GM19397 (cell line): ENCODE data around the gene KNCN.

Experiments used
- ATAC-seq: cut with Tn5 transposase; IDR thresholded peaks from one replicate; pipeline ENCODE4 v1.9.1; 2021; ENCODE audit warnings: mild to moderate bottlenecking, moderate library complexity; ENCODE audit not compliant: unreplicated experiment

Gene KNCN

DNA sequence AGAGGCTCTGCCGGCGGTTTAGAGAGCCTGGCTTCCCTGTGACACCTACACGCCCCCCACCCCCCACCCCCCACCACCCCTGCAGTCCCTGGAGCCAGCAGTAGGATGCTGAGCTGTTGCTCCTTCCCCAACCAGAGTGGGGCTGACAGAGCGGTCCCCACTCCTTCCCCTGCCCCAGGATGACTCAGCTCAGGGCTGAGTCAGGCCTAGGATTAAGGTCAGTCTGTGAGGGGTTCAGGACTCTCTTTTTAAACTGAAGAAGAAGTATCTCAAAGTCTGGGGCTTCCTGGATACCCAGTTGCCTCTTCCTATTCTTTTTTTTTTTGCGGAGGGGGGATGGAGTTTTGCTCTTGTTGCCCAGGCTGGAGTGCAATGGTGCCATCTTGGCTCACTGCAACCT, 42.7 kb downstream of the KNCN start:
- ATAC-seq, result no peak

DNA sequence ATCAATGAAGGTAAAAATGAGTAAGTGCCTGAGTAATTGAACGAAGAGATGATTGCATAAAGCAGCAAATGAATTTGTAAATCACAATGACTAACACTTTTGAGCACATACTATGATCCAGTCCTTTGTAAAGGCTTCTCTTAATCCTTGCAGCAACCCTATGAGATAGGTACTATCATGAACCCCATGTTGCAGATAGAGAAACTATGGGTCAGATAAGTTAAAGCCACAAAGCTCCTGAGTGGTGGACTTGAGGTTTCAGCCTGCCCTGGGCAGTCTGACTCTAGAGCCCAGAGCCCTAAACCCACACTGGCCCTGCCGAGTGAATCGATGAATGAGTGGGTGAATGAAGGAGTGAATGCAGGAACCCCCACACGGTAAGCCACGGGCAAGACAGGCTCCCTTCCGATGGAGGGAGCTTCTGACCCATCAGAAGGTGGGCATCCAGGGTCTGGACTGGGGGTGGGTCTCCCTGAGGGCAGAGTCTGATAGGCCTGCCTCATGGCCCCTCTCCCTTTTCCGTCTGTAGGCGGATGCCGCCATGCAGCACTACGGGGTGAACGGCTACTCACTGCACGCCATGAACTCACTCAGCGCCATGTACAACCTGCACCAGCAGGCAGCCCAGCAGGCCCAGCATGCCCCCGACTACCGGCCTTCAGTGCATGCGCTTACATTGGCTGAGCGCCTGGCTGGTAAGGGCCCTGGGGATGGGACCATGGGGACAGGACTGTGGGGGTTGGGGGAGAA, 44.8 kb downstream of the KNCN start:
- ATAC-seq, result no peak

DNA sequence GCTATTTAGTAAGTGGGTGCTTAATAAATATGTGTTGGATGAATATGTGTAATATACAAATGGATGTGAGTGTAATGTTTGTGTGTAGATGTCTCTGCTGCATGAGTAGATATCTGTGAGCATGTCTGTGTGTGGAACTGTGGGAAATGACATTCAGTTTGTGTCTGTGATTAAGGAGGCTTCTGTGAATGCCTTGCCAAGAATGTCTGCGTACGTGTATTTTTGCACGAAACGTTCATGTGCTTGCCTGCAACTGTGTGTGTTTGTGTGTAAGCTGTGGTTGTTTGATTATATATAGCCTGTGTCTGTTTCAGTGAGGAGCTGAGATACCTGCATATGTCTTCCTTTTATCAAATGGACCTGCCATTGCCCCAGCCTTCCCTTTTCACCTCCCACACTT, 48.0 kb downstream of the KNCN start:
- no peak for ATAC-seq

DNA sequence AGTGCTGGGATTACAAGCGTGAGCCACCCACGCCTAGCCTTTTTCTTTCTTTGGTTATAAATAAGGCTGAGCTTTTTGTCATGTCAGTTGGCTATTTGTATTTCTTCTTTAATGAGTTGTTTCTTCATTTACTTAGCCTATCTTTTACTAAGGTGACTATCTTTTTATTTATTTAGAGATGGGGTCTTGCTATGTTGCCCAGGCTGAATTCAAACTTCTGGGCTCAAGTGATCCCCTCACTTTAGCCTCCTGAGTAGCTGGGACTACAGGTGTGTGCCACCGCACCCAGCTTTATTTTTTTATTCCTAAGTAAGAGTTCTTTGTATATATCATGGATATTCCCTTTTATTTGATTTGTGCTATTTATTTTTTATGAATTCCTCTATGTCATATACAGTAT, 49.9 kb downstream of the KNCN start:
- no peak for ATAC-seq

DNA sequence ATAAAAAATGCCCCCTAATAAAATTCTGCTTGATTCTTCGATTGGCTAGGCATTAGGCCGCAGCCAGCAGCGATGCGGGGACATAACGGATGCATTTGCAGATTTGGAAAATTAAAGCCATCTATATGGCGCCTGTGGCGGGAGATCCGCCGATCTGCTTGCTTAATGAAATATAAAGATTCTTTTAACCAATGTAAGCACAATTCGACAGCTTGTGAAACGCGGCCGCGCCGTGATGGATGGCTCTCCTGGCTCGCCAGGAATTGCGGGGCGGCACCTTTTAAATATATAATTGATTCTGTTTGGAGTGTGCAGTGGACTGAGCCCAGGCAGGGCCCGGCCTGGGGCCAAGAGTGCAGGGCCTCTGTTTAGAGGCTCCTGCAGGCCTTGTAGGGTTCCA, 53.8 kb downstream of the KNCN start:
- no peak for ATAC-seq

DNA sequence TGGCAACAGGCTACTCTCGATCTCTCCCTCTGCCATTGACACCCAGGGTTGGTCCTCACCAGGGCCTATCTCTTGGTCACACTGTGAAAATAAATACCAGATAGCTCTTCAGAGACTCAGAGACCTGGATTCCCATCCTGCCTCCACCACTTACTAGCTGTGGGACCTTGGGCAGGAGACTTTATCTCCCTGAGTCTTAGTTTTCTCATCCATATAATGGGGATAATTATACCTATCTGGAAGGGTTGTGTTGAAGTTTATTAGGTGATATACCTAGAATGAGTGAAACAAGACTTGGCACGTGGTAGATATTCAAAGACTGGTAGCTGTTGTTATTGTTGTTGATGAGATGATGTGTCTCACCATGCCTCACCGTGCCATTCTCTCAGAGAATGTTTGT, 54.4 kb downstream of the KNCN start:
- ATAC-seq, result no peak

DNA sequence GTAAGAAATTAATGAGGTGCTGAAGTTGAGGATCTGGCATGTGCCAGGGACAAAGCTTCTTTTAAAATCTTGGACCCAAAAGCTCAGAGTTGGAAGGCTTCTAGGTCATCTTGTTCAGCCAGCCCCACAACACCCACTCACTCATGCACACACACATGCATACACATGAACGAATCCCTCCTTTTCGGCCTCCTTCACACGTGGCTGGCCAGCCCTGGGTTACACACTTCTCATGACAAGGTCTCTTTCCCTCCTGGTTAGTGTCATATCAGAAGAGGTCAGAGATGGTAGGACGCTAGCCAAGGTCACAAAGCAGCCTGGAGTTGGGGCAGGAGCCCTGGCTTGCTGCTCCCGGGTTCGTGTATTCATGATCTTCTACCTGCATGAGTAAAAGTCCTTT, 54.9 kb downstream of the KNCN start:
- no peak for ATAC-seq

DNA sequence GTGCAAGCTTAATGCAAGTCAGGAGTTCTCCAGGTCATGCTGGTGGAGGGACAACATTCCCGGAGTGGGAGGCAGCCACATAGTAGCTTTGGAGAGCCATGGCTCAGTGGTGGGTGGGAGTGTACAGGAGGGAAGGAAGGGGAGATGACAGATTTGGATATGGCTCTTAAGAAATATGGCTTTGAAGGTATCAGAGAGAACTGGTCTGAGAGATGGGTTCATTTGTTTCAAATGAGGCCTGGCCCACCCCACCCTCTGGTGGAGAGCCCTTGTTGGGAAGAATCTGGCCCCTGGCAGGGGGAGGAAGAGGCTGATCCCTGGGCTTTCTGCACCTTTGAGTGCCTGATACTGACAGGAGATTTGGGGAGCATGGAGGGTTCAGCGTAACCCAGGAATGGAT, 55.7 kb downstream of the KNCN start:
- ATAC-seq, result no peak
